GM19463 (cell line): Measurements from ENCODE around the gene LRRC15.

Experiments used
- ATAC-seq: cut with Tn5 transposase; IDR thresholded peaks from one replicate; pipeline ENCODE4 v1.9.1; 2021; ENCODE audit warnings: mild to moderate bottlenecking, moderate library complexity; ENCODE audit not compliant: unreplicated experiment

LRRC15 gene

DNA sequence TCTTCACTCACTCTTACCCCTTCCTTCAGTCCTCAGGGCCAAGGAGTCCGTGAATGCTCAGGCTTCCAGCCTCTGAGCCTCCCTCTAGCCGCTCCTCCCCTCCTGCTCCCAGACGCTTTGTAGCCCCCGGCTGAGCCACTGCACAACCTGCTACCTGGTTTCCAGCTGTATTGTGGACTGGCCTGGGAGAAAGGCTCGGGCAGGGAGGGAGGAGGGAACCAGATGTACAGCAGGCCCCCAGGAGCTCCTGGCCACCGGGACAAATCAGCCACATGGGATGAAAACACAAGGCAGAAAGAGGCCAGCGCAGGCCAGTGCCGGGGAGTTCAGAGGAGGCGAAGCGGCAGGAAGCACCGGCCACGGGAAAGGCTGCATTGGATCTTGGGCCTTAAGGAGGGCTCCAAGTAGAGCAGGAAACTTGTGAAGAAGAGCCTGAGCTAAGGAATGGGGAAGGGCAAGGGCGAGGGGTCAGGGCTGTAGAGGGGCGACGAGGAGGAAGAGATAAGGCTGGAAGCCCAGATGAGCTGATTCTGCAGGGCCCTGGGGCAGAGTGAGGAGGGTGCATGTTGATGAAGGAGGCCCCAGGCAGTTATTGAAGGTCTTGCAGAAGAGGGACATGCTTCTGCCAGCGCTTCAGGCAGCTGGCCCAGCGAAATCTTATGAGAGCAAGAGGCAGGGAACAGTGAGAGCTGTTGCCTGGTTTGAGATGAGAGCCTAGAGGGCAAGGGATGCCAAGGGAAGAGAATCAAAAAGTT is 32.8 kb downstream of the LRRC15 start:
- no peak for ATAC-seq

DNA sequence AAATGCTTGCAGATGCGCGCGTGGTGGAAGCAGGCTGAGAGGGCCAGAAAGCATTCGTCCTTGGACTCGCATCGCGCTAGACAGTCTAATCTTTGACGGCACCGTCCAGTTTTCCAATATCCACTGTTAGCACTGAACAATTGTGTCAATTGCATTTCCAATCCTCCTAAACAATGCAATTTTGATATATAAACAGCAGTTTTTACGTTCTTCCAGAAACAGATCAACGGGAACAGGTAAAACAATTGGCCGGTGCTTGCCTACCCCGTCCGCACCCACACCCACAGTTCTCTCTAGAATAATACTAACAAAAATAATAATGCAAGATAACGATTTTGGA is 35.6 kb downstream of the LRRC15 start:
- no peak for ATAC-seq

DNA sequence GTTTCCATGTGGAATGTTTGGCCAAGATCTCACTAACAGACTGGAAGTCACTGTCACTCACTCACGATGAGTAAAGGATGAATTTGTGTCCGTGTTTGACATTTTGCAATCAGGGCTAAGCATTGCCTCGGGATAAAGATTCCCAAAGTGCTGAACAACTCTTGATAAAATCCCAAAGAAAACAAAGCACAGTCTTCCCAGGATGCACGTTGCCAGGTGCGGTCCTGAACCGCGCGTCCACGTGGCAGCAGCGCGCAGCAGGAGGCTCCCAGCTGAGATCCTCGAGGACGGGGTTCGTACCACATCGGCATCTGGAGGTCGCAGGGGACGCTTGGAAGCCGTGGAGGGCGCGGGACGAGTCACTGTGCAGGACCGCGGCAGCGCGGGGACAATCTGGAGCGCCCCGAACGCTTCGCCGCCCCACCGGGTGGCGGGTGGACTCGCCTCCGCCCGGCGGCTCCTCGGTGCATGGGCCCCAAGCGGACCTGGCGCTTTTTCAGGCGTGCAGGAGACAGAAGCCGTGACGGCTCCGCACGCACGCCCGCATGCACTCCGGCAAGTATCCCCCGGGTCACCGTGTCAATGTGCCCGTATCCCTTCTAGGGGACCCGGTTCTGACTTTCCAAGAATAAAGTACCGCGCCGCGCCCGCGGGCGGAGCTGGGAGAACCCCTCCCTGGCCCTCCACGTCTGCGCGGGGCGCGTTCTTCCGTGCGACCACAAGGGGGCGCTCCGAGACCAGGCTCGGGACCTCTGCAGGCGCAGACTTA is 36.1 kb downstream of the LRRC15 start:
- peak; percentile 92 for ATAC-seq

- ATAC-seq = no peak
Observed at GRCh38 chr3:194332858-194333211, 36.7 kb downstream of the LRRC15 start.

GRCh38 chr3:194330579-194330978 is 39.0 kb downstream of the LRRC15 start:
- no peak for ATAC-seq

DNA sequence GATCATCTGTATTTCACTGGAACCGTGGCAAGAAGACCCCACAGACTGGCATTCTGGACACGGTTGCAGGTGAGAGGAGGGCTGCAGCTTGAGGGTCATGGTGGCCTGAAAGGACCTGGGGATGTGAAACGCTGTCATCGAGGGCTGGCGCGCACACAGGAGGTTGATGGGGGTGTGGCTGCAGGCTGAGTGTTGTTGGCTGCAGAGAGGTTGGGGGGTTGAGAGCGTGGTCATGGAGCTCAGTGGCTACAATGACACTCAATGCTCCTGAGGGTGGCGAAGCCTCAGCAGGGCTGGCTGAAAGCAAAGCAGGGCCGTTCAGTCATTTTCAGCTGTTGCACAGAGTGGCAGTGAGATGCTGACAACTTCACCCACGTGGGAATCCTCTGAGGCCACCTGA is 39.4 kb downstream of the LRRC15 start:
- ATAC-seq = no peak

- ATAC-seq = no peak
Observed at GRCh38 chr3:194329583-194329965, 40.0 kb downstream of the LRRC15 start.

DNA sequence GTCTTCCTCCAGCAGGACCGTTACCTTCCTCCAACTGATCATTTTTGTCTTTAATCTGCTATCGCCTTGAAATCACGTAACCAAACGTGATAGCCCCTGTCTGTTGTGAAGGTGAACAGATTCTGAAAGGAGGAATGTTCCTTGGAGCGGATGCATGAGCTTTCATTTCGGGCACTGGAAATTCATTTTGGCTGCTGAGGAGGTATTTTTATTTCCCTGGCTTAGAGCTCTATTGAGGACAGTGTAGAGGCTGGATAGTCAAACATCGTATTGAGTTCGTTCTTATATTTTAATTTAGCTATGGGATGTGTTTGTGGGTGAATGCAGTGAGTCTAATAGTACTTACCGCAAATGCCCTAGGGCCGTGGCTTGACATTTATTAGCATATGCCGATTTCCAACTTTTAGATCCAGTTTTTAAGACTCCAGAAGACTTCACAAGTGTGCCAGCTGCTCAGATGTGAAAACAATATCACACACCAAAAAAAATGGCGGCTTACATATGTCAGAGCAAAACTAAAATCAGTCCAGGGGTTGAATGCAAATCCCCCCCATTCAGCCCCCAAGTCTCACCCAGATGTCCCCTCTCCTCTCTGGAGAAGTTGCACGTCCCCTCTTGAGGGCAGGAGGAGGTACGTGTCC is 40.5 kb downstream of the LRRC15 start:
- no peak for ATAC-seq

DNA sequence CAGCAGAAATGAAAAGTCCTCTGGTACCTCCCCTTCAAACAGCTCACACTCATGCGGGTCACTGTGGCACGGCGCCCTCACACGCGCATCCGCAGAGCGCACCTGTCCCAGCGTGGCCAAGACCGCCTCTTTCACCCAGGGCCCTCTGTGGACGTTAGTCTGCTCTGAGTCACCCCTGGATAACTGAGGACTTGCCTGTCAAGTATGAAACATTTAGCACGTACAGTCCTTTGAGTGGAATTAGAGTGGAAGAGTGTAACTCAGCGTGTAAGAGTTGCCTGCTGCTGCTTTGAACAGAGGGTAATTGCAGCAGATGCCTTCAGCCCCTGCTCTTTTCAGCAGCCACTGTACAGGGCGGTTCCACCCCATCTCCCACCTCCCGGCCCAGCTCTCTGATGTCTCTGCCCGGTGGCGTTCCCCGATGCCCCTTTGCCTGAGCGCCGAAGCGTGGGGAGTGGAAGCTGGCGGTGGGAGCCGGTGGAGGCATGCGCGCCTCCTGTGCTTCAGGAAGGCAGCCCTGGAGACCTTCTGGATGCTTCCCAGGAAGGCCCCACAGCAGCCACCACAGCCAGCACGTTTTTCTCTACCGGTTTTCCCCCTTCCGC is 41.4 kb downstream of the LRRC15 start:
- no peak for ATAC-seq

GRCh38 chr3:194327218-194328052 is 42.1 kb downstream of the LRRC15 start:
- ATAC-seq = no peak

- ATAC-seq = no peak
Observed at GRCh38 chr3:194326968-194327217, 42.6 kb downstream of the LRRC15 start.

DNA sequence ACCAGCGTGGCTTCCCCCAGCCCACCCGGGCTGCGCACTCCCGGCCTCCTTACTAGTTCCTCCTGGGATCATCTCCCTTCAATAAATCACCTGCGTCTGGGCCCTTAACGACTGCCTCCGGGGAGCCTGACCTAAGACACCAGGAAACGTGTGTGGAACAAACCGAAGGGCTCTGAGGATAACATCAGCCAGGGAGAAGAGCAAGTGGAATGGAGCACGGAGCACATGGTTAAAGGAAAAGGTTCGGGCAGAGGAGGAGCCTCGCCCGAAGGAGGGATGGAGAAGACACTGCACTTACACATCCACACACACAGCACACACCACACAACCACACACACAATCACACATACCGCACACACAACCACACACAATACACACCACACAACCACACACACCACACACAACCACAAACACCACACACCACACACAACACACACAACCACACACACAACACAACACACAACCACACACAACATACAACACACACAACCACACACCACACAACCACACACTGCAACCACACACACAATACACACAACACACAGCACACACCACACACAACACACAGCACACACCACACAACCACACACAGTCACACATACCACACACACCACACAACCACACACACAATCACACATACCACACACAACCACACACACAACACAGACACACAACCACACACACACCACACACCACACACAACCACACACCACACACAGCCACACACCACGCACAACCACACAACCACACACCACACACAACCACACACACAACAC is 43.2 kb downstream of the LRRC15 start:
- no peak for ATAC-seq

DNA sequence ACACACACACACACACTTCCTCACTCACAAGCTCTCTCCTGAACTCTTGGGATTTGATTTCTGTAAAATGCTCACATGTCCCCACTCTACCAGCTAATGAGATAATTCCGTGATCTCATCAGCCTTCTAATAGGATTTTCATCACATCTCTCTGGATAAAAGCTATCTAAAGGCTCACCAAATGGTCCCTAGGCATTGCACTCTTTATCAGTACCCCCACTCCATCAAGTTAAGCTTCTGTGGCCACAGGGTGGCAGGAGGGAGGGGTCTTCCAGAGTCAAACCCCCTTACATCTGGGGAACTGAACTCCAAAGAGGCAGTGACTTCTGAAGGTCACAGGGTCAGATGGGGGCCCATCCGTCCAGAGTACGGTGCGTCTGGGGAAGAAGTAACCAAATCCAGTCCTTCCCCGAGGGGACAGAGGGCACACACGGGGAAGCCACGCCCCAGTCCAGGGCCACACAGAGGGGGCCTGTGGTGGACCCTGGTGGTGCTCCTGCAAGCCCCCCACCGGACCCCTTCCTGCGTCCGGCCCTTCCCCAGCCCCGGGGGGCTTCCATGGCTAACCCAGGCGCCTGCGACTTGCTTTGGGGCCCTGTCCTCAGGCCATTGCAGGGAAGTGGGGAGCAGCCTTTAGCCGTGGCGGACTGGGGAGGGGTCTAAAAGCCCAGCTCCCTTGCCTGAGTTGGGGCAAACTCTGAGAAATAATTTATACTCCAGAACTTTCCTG is 44.0 kb downstream of the LRRC15 start:
- ATAC-seq = no peak

DNA sequence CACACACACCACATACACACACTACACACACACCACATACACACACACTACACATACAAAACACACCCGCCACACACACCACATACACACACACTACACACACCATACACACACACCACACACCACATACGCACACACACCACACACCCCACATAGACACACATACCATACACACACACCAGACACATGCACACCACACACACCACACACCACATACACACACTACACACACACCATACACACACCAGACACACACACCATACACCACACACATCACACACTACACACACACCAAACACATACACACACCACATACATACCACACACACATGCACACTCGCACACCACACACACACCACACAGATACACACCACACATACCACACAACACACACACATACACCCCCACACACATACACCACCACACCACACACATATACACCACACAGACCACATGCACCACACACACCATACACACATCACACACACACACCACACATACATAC is 44.7 kb downstream of the LRRC15 start:
- no peak for ATAC-seq

DNA sequence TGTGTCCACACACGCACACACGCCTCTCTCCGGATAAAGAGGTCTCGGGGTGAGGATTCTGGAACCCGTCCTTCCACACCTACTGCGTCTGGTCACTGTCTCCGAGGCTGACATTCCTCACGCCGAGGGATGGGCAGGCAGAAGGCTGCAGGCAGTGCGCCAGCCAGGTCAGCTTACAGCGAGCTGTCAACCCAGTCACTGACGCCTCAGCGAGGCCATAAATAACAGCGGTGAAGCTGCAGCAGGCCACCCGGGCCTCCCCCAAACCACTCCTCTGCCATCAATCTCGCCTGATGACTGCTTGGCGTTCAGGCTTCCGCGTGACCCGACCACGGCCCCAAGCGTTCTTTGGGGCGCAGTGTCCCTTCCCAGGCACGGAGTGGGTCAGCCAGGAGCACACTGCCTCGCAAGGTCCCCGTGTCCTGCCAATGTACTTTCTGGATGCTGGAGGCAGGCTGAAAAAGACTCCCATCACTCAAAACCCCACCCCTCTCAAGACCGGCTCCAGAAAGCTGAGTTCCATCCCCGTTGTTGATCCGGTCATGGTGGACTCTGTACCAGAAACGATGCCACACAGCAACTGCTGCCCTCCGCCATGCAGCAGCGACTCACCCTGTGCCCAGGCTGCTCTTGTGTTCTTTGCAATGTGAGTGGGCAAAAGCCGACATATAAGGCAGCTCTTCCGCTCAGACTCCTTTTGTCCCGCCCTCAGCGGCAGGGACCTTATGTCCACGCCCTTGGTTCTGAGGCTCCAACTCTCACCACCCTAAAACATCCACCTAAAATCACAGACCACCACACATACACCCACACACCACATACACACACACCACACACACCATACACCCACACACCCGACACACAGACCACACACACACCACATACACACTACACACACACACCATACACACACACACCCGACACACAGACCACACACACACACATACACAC is 45.5 kb downstream of the LRRC15 start:
- peak; percentile 51 for ATAC-seq

DNA sequence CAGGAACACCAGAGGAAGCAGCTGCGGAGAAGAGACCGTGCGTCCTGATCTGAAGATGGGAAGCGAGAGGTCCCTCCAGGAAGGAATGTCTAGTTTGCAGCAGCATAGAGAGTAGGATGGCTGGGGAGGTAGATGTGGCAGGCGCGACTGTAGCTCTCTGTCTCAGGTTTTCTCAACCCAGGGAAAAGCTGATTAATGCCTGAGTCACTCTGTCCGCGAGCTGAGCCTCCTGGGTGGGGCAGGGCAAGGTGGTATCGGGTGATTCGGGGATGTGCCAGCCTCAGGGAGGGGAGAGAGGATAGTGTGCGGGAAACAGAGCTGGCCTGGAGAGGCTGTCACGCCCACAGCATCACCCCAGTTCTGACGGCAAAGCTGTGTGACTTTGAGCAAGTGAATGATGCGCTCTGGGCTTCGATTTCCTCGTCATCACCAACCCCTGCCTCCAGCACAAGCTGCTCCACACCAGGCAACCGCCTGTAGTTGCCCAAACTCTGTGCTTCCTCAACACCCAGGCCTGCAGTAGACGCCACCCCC is 46.8 kb downstream of the LRRC15 start:
- no peak for ATAC-seq

GRCh38 chr3:194321693-194322640 is 47.6 kb downstream of the LRRC15 start:
- ATAC-seq = no peak
